Parathyroid adenoma (tissue), 2 donors: Measurements from ENCODE around the gene ICA1.

Experiments
- H2AFZ ChIP-seq: fragments of 300-600 bp; sonication (generic); one replicate; pipeline ENCODE4 v1.7.0; 2017; ENCODE audit warnings: antibody characterized with exemption, mild to moderate bottlenecking
- H3K27ac ChIP-seq: fragments of 300-600 bp; sonication (generic); one replicate; pipeline ENCODE4 v1.7.0; 2017
- H3K27me3 ChIP-seq: fragments of 300-600 bp; sonication (generic); one replicate; pipeline ENCODE4 v1.7.0; 2017; ENCODE audit warnings: low read length; ENCODE audit not compliant: control insufficient read depth, insufficient read depth
- H3K36me3 ChIP-seq: fragments of 300-600 bp; sonication (generic); one replicate; pipeline ENCODE4 v1.7.0; 2017; ENCODE audit warnings: low read length; ENCODE audit not compliant: control insufficient read depth, insufficient read depth
- H3K4me1 ChIP-seq: fragments of 300-600 bp; sonication (generic); one replicate; pipeline ENCODE4 v1.7.0; 2017; ENCODE audit warnings: control low read depth
- H3K4me2 ChIP-seq: fragments of 300-600 bp; sonication (generic); one replicate; pipeline ENCODE4 v1.7.0; 2017; ENCODE audit warnings: low read length
- H3K4me3 ChIP-seq: fragments of 300-600 bp; sonication (generic); one replicate; pipeline ENCODE4 v1.7.0; 2017; ENCODE audit warnings: low read depth, low read length
- H3K79me2 ChIP-seq: fragments of 300-600 bp; sonication (generic); one replicate; pipeline ENCODE4 v1.7.0; 2017; ENCODE audit warnings: control low read depth
- H3K9ac ChIP-seq: fragments of 300-600 bp; sonication (generic); one replicate; pipeline ENCODE4 v1.7.0; 2017; ENCODE audit warnings: mild to moderate bottlenecking
- H3K9me3 ChIP-seq: fragments of 300-600 bp; sonication (generic); one replicate; pipeline ENCODE4 v1.7.0; 2017; ENCODE audit warnings: low read length; ENCODE audit not compliant: control insufficient read depth
- TF ChIP-seq, protein P1 (sequence below): fragments of 300-600 bp; sonication (generic); IDR thresholded peaks from one replicate; pipeline ENCODE4 v1.7.0; 2017; ENCODE audit warnings: antibody characterized with exemption, mild to moderate bottlenecking
- donor health status: primary hyperparathyroidism.

Gene ICA1

DNA sequence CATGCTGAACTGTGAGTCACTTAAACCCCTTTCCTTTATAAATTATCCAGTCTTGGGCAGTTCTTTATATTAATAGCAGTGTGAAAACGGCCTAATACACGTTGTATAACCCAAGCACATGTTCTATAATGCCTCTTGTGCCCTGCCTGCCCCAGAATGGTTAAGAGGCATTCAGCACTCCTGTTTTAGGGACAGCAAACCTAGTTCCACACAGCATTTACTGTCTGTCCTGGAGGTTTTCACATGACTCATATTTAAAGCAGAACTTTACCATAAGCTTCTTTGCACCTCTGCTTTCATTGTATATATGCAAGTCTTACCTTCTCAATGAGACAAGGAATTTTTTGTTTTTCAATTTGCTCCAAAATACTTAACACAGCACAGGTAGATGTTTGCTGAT lies 144.8 kb downstream of the ICA1 start:
- Histone ChIP-seq H3K4me1 (no peaks in the 10 kb centered on the region), H3K27me3 (no peaks in the 10 kb centered on the region), H3K4me2 (no peak overlapping the region), H3K27ac (no peak overlapping the region), H3K36me3 (no peaks in the 10 kb centered on the region), H3K4me3 (no peak overlapping the region), H3K9me3 (no peaks in the 10 kb centered on the region), H2AFZ (no peak overlapping the region), H3K9ac (no peak overlapping the region), H3K79me2 (no peaks in the 10 kb centered on the region)
- TF ChIP-seq, protein P1, sequence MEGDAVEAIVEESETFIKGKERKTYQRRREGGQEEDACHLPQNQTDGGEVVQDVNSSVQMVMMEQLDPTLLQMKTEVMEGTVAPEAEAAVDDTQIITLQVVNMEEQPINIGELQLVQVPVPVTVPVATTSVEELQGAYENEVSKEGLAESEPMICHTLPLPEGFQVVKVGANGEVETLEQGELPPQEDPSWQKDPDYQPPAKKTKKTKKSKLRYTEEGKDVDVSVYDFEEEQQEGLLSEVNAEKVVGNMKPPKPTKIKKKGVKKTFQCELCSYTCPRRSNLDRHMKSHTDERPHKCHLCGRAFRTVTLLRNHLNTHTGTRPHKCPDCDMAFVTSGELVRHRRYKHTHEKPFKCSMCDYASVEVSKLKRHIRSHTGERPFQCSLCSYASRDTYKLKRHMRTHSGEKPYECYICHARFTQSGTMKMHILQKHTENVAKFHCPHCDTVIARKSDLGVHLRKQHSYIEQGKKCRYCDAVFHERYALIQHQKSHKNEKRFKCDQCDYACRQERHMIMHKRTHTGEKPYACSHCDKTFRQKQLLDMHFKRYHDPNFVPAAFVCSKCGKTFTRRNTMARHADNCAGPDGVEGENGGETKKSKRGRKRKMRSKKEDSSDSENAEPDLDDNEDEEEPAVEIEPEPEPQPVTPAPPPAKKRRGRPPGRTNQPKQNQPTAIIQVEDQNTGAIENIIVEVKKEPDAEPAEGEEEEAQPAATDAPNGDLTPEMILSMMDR: no peak

DNA sequence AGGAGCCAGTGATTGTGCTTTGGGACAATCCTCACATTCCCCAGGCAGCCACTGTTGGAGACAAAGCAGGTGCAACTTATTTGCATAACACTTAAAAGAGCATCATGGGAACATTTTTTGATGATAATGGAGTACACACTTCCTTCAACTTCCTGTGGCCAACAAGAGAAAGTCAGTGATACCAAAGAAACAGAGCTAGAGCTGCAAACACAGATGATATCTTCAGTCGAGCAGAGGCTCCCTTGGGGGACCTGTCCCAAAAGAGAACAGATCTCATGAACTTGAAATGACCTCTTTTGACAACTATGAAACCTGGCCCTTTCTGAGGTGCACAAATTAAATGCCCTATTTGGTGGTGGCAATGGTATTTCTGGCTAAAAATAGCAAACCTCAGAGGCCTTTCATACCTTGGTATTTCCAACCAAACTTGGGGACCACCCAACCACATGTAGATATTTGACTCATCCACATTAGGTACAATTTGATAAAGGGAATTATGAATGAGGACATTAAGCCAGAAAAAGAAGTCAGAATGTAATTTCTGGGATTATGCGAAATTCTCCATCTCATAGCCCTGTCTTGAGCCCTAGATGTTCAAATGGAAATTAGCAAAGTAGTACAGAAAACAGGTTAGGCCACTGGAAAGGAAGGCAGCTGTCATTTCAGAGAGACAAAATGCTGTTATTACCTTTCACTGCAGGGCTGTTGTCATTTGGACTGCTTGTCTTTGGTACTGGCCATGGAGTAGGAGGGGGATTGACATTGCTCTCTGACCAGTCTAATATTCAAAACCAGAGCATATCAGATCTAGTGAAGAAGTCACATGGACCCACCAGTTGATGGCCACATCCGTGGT lies 146.2 kb downstream of the ICA1 start:
- Histone ChIP-seq H2AFZ (no peak overlapping the region), H3K9ac (no peak overlapping the region), H3K36me3 (no peaks in the 10 kb centered on the region), H3K4me2 (no peak overlapping the region), H3K27ac (no peak overlapping the region), H3K4me1 (no peaks in the 10 kb centered on the region), H3K4me3 (no peak overlapping the region), H3K79me2 (no peaks in the 10 kb centered on the region), H3K9me3 (no peaks in the 10 kb centered on the region), H3K27me3 (no peaks in the 10 kb centered on the region)
- TF ChIP-seq, protein P1: no peak

DNA sequence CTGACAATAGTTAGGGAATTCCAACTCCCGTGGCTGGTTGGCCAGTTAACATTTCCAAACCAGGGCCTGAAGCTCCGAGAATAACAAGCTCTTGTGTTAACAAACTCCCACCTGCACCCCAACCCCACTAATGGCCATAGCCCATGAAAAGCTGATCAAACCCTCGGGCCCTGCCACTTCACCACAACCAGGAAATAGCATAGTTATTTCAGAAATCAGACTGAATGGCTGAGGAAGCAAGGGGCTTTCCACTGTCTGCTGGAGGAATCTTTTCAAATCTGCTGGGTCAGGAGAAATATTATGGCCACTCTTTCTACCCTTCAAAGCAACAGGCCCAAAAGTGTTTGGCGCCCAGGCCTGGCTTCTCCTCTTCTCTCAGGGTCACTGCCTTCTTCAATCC lies 147.8 kb downstream of the ICA1 start:
- Histone ChIP-seq H3K9me3 (no peaks in the 10 kb centered on the region), H3K79me2 (no peaks in the 10 kb centered on the region), H3K27ac (no peak overlapping the region), H3K27me3 (no peaks in the 10 kb centered on the region), H3K4me1 (no peaks in the 10 kb centered on the region), H2AFZ (no peak overlapping the region), H3K36me3 (no peaks in the 10 kb centered on the region), H3K4me2 (no peak overlapping the region), H3K9ac (no peak overlapping the region), H3K4me3 (no peak overlapping the region)
- TF ChIP-seq, protein P1: no peak

DNA sequence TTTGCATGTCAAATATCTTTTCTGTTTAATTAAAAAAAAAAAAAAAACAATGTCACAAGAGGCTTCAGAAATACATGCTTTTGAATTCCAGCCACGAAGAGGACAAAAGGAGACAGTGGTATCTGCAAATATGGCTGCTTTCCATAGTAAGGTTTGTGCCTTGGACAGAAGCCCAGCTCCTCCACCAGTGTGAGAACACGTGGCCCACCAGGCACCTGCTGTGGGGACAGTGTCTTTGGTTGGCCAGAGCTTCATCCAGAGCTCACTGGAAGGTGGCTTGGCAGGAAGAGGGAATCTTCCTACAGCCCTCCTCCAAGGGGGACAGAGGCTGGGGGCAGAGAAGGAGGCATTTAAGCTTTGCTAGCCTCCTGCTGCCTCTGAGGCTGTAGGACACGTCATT lies 148.8 kb downstream of the ICA1 start:
- Histone ChIP-seq H3K79me2 (no peaks in the 10 kb centered on the region), H3K9me3 (no peaks in the 10 kb centered on the region)

More for the DNA sequence above, 148.8 kb downstream of the ICA1 start:
- no peaks in the 10 kb centered on the region for H3K27me3 ChIP-seq
- H3K4me1 ChIP-seq: no peaks in the 10 kb centered on the region
- H3K9ac ChIP-seq: no peak overlapping the region
- no peak overlapping the region for H3K27ac ChIP-seq
- no peak overlapping the region for H3K4me3 ChIP-seq
- no peaks in the 10 kb centered on the region for H3K36me3 ChIP-seq
- TF ChIP-seq, protein P1: no peak
- no peak overlapping the region for H2AFZ ChIP-seq
- H3K4me2 ChIP-seq: no peak overlapping the region
